GM12875 (cell line): ENCODE data around the gene SRGAP2B.
"Not testable (repeated sequence)": the region's sequence is repeated elsewhere in the genome, so short reads cannot be mapped to it uniquely, and the experiment has no call there.

ENCODE experiments used
- H3K4me3 ChIP-seq: one replicate; pipeline ENCODE4 v1.5.1; 2011; ENCODE audit warnings: low read depth, low read length, control low read depth

The SRGAP2B gene

DNA sequence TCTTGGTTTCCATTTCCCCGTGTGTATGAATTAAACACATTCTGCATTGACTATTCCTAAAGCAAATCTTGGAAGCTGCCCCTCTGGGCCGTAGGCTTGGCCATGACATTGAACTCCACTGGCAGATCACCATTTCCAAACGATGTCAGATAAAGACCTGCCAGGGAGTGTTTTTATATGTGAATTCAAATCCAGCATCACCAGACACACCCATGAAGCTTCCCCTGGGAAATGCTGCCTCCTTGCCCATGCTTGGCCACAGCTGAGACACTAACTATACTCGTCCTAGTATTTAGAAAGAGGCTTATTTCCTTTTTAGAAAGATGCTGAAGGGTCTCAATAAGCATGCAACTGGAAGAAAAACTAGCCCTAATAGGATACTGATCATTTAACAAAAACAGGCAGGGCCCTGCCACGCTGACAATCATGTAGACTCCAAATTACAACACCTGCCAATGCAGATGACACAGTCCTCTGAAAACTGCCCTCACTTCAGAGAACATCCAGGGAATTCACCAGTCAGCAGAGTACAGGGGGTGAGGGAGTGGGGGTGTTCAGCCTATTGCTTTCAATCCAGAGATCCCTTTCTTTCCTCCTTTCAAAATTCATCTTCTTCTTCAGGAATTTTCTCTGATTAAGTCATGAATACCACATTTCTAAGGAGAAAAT lies 94.9 kb downstream of the SRGAP2B start:
- H3K4me3 ChIP-seq, result not testable (repeated sequence)

DNA sequence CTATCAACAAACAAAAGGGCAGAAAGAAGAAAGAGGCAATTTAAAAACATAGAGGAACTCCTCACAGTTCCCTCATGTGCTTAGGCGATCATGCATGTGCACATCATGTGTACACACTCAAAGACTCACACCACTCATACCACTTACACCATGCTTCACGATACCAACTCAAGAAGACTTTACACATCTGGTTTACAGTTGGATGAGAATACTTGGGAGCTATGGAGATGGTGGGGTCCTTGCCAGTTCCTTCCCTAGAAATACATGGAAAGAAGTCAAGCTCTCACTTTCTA lies 96.2 kb downstream of the SRGAP2B start:
- not testable (repeated sequence) for H3K4me3 ChIP-seq

DNA sequence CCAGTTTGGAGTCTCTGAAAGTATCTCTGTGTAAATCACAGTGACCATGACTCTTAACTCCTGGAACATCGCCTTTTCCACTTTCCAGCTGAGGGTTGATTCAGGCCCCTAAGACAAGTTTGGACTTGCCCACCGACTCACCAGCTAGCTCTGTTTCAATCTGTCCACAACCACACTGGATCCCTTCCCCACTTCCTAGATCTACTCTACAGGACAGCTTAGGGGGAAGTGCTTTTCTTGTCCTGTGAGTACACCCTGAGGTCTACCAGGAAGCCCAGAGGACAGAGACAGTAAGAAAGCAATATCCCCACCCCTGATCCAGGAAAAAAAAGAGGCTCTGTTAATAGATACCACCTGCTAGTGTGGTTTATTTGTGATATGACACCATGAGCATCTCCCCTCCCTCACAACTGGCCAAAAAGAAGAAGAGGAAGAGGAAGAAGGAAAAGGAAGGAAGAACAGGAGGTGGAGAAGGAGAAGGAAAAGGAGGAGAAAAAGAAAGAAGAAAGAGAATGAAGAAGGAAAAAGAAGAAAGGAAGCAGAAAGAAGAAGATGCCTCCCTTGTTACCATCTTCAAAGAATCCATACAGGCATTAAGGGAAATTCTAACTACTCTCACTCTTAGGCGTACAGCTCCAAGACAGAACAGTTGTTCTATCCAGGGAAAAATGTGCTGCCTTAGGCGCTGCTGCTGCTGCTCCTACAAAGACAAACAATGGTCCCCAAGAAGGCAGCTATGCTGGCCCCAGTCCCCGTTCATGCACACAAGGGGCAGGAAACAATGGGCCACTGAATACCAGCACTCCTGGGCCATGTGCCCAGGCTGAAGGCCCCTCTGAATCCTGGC lies 96.8 kb downstream of the SRGAP2B start:
- not testable (repeated sequence) for H3K4me3 ChIP-seq

DNA sequence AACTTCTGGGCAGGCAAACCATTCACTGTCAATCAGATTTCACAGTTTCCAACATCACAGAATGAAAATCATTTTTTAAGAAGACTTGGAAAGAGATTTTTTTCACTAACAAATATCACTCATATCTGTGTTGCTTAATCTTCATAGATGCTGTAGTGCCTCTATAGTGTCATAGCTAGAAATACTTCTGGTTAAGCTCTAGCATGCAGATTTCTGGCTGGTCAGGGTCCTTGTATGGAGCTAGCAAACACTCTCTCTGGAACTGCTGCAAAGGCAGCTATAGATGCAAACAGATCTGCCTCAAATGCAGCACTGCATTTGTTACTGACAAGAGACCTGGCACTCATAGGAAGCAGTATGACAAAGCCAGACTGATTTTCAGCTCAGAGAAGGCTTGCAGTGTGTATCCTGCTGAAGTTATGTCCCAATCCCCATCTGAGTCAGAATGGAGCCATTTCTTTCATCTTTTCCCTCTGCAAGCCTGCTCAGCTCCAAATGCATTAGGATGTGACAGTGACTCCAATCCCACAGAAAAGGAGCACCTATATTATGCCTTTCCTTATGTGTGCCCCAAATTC lies 99.2 kb downstream of the SRGAP2B start:
- H3K4me3 ChIP-seq, result not testable (repeated sequence)

DNA sequence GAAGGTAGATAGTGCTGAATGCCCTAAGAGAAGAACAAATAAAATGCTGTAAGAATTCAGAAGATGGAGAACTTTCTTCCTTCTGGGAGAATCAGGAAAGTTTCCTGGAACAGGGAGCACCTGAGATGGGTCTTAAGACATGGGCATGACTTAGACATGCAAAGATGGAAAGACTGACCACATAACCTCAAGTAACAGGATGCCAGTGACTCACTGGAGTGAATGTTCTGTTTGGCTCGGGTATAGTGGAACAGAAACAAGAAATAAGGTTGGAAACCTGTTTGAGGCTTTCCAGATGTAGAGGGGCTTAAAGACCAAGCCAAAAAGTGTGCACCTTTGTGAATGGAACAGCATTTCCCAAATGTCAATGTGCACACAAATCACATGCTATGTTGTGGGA lies 102.2 kb downstream of the SRGAP2B start:
- H3K4me3 ChIP-seq, result not testable (repeated sequence)

DNA sequence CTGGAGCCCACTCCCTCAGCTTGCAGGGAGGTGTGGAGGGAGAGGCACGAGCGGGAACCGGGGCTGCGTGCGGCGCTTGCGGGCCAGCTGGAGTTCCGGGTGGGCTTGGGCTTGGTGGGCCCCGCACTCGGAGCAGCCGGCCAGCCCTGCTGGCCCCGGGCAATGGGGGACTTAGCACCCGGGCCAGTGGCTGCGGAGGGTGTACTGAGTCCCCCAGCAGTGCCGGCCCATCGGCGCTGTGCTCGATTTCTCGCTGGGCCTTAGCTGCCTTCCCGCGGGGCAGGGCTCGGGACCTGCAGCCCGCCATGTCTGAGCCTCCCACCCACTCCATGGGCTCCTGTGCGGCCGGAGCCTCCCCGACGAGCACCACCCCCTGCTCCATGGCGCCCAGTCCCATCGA lies 104.5 kb downstream of the SRGAP2B start:
- H3K4me3 ChIP-seq, result not testable (repeated sequence)

DNA sequence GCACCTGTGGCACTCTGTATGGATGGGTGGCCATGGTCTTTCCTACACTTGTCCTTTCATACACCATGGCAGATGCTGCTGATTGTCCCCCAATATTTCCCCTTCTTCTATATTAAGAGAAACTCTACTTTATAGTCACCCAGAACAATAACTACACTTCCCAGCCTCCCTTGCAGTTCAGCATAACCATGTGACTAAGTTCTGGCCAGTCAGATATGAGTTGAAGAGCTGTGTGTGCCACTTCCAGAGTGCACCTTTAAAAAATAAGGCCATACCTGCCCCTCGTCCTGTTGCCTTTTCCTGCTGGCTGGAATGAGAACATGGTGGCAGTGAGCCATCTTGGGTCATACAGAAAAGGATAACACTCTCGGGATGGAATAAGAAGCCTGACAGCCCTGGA lies 108.0 kb downstream of the SRGAP2B start:
- H3K4me3 ChIP-seq, result not testable (repeated sequence)

DNA sequence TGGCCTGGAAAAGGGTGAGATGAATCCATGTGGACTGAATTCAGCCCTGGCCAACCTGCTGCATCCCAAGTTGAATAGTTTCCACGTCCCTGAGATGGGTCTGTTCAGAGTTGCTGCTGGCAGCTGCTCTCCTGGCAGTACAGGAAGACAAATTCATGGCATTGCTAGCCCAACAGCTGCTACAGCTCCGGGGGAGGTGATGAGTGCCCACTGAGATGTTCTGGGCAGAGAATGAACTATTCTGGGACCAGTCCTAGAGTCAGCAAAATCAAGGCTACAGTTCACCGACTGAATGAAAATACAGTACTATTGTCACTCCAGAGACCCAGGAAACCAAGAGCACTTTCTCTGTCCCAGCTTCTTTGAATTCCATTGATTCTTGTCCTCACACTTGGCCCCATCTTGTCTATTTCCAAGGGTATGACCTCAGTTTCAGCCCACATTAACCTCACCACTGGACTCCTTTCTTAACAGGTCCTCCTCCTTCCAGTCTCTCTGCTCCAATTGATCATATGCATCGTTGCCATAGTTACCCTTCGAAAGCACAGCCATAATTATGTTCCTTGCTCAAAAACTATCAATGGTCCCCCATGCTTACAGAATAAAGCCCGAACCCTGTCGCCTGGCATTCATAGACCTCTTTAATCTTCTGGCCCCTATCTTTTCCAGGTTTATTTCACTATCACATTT lies 108.8 kb downstream of the SRGAP2B start:
- not testable (repeated sequence) for H3K4me3 ChIP-seq

DNA sequence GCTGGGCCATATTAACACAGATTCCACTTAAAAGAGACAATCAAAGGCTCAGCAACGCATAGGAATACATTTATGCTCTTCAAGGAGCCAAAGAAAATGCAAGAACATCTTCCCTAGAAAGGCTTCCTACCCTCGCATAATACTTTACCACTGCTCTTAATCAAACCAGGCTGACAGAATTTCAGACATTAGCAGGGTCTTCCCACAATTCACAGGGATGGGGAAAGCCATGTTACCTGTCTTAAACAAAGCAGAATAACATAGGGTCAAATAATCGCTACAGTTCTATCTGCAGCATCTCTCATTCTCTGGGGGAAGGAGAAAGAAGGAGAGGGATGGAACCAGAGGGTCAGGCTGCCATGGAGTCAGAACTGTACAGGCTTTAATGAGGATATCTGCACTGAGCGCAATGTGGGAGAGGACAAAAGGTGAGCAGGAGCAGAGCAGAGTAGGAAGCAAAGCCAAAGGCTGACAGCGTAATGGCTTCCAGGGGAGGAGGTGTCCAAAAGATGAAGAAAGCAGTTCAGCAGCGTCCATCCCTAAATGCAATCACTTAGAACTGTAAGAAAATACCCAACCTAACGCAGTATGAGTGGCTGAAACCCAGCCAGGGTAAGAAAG lies 109.5 kb downstream of the SRGAP2B start:
- not testable (repeated sequence) for H3K4me3 ChIP-seq

DNA sequence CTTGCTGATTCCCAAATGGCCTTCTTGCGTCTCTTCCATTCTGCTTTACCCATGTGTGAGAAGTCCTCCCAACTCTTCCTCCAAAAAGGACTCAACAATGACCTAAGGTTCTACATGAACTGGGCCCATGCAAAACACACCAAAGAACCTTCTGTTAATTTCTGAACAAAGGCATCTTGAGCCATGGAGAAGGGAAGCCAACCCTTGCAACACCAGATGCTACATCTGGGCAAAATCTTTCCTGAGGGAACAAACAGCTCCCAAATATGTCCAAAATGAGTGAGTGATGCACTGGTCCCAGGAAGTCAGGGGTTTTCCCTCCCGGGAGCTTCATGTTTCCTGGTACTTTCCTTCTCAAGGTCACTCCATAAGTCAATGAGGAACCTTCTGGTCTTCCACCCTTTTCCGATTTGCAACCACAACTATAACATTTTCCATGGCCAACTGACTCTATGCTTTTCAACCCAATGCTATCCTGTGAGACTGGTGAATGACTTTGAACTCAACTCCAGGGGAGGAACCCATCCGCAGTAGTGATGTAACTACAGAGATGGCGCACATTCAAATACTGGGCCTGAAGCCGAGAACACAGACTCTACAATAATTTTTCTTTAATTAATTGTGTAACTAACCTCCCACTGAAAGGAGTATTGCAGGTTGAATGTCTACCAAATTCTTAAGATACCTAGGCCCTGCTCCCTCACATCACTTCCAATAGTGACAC lies 112.2 kb downstream of the SRGAP2B start:
- H3K4me3 ChIP-seq, result not testable (repeated sequence)

DNA sequence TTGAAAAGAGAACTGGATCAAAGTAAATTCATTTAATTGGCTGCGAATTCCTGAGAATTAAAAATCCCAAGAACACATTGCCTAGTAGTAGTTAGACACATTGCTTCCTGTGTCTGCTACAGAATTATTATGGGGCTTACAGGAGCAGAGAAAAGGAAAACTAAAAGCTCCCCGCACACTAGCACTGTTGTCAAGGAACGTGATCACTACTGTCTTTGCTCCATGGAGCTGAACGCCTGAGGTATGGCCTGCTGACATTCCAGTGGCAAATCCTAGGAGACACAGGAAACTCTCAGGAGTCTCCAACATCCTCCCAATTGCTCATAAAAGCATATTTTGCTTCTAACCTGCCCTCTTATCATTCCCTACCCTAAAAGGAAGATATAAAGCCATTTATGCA lies 114.0 kb downstream of the SRGAP2B start:
- not testable (repeated sequence) for H3K4me3 ChIP-seq

DNA sequence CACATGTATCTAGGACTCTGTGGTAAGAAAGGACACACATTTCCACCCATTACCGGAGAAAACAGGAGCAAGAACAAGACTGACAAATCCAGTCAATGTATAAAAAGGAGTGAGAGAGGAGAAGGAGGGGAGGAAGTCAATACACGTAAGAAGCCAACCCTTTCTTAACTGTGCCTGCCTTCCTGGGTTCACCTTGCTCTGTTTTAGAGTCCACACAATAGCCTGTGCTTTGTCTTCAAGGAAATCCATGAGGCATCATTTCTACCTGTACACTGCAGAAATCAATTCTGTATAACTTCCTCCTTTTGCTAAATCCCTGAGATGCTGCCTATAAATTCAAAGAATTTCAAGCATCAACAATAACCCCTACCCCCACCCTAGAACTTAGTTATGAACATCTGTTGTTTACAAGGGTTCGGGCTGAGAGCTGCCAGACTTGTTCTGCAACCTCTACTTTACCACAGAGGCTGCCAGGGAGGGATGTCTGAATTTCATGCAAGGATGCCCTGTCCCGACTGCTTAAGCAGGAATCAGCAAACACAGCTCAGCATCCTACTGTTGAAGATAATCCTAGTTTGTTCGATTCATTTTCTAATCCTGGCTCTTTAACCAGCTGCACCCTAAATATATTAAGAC lies 115.0 kb downstream of the SRGAP2B start:
- not testable (repeated sequence) for H3K4me3 ChIP-seq

DNA sequence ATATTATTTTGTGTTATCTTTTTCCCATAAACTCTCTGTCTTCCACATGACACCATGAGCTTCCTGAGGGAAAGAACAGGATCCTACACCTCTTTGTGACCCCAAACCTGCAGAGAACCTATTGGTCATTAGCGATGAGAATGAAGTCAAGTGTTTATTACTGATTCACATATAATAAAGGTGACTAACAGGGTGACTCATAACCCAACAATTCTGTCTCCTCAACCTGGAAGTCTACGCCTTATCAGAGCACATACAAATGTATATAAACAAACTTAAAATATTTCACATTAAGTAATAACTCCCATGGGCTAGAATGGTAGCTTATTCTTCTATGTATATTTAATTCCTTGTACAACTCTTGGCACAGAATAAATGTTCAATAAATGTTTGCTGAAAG lies 117.3 kb downstream of the SRGAP2B start:
- H3K4me3 ChIP-seq, result not testable (repeated sequence)

DNA sequence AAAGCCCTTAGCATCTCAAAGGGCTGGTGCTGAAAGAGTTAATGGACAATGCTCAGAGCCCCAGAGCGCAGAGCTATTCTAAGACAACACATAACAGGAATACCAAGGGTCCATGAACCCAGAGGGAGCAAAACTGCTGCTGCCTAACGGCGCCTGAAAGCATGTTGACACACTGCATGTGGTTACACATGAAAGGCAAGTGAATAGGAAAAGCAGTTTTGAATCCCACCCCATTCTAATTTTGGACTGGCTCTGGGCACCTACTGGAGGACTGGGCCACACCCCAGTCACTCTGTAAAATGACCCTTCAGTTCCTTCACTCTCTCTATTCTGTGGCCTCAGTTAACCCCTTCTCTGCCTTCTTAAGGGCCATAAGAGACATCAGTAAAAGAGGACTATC lies 123.2 kb downstream of the SRGAP2B start:
- not testable (repeated sequence) for H3K4me3 ChIP-seq

DNA sequence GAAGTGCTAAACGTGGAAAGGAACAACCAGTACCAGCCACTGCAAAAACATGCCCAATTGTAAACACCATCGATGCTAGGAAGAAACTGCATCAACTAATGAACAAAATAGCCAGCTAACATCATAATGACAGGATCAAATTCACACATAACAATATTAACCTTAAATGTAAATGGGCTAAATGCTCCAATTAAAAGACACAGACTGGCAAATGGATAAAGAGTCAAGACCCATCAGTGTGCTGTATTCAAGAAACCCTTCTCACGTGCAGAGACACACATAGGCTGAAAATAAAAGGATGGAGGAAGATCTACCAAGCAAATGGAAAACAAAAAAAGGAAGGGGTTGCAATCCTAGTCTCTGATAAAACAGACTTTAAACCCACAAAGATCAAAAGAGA lies 128.6 kb downstream of the SRGAP2B start:
- H3K4me3 ChIP-seq, result not testable (repeated sequence)

DNA sequence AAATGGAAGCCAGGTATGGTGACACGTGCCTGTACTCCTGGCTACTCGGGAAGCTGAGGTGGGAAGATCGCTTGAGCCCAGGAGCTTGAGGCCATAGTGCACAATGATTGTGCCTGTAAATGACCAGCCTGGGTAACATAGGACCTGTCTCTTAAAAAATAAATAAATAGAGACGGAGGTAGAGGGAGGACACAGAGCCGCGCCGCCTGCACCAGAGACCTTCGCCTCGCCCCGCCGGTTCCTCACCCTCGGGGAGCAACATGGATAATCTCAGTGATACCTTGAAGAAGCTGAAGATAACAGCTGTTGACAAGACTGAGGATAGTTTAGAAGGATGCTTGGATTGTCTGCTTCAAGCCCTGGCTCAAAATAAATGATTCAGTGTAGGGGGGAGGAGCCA lies 130.4 kb downstream of the SRGAP2B start:
- not testable (repeated sequence) for H3K4me3 ChIP-seq

DNA sequence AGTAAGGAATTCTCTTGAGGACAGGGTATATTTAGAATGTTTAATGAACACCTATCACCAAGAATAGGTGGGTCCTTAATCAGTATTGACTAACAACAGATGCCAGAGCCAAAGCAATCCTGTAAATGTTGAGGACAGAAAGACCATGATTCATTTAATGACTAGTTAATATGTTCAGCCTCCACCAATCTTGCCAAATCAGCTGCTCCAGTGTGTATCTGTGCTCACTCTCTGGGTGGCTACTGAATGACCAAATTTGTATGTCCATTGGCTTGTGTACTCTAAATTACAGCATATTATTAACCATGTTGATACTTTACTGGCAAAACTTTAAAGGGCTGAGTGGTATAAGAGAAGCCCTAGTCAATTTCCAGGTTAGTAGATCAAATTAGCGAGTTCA lies 130.9 kb downstream of the SRGAP2B start:
- not testable (repeated sequence) for H3K4me3 ChIP-seq

DNA sequence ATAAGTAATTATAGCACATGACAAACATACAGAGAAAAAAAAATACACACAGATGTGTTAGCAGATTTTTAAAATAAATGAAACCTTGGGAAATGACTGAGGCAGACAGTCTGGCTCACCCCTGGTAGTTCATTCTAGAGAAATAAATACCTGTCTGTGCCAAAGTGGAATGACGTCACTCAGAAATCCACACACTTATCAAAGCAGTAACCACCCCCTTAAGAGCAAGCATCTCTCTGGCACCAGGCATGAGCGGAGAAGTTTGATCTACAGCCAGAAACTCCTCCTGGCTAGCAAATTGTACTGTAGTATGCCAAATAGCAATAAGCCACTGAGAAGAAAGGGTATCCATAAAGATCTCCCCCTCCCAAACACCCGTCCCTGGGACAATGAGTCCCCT lies 131.6 kb downstream of the SRGAP2B start:
- H3K4me3 ChIP-seq, result not testable (repeated sequence)

DNA sequence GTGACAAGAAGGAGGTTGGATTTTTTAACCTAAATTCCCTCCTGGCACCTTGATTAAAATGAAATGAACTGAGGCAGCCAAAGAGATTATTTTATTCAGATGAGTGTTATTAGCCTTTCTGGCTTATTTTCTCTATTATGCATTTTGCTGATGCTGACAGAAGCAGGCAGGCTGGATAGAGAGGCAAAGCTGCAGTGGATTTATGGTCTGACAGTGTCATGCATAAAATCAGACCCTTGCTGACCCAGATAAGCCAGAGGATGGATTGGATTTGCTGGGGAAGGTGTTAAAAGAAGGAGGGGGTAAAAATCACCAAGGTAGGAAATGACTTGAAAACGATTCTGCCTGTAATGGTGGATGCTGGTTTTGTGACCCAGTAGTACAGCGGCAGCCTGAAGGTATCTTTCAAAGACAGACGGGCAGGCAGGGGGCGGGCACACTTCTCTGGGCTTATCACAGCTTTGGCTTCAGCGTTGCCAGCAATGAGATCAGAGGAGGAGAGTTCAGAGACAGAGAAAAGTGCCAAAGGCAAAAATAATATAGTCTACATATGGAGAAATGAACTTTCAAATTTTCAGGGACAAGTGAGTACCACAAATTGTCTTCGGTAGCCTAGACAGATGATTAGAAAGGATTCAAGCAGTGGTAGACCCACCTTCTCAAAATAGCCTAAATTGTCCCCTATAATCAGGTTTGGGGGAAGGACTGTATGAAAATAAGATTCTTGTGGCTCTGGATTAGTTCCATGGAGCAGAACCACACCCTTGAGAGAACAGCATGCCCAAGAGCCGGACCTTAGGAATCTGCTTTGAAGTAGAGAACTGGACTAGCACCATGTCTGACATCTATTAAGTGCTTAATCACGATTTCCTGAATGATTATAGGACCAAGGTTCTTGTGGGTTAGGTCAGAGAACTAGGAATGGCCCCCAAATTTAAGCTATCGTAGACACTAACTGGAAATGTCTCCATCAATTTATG lies 133.2 kb downstream of the SRGAP2B start:
- not testable (repeated sequence) for H3K4me3 ChIP-seq
